Measurements from ENCODE around the gene CUX1. TPM values are rescaled to one million over a fixed set of nuclear protein-coding genes. Genes with fewer than 3 reads are reported as not detected.

CUX1 gene
- total and polyA plus RNA-seq, 10 of the 15 experiments (the other 5 are each of a cell fraction or from before 2014, with no cell fraction given) = 6.1 to 48.6 (median 25.9) TPM

DNA sequence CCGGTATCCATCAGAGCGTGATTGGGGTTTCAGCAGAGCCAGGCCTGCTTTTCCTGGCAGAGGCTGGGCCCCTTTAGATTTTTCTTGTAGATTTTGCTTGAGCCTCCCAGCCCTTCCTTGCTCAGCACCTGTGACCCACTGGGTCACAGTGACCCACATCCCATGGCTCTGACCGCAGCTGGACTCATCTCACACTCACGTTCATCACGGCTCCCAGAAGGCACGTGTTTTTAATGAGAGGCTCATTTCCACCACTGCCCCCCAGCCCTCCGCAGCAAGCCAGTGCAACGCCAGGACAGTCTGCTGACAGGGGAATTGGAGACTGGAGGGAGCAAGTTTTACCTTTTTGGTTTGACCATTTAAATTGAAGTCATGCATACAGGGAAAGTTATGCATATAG lies 155.7 kb downstream of the CUX1 start:
- WGBS (ENCODE audit: insufficient coverage, insufficient replicate concordance, low lambda C conversion rate, missing lambda C conversion rate) = 98% methylated on average over 8 of the region's 8 CpGs
- Histone ChIP-seq H3K4me3 (no peak overlapping the region), H3K4me1 (ENCODE audit: control insufficient read depth, insufficient read depth, low read length) (peaks cover 11% of the 10 kb centered on the region; the same call in 1 of the 2 replicates), H4K20me1 (ENCODE audit: control insufficient read depth, insufficient read depth) (no peaks in the 10 kb centered on the region), H3K4me2 (ENCODE audit: control insufficient read depth, insufficient read depth) (no peak overlapping the region), H3K9ac (ENCODE audit: control insufficient read depth, insufficient read depth, low read length) (no peak overlapping the region), H3K79me2 (ENCODE audit: control insufficient read depth, insufficient read depth, low read length) (no peaks in the 10 kb centered on the region; the same call in 1 of the 2 replicates), H3K27ac (ENCODE audit: control insufficient read depth, insufficient read depth) (no peak overlapping the region), H3K9me3 (replicated peaks; ENCODE audit: control insufficient read depth, insufficient read depth, low read length) (no peaks in the 10 kb centered on the region), H3K27me3 (replicated peaks in 1 of 2; ENCODE audit: control insufficient read depth in 2 of 2, insufficient read depth in 2 of 2, low read length in 1 of 2) (no peaks in the 10 kb centered on the region), H2AFZ (ENCODE audit: control insufficient read depth, low read depth, low read length) (no peak overlapping the region), H3K36me3 (ENCODE audit: control insufficient read depth in 2 of 2, insufficient read depth in 2 of 2, low read length in 1 of 2) (peaks cover 0 to 4% of the 10 kb centered on the region in 2 experiments; a peak in 2 of 4 replicates)
- DNase-seq (ENCODE audit: low read depth, low spot score) = no peak
- in situ Hi-C loops (cut with MboI) (no loop called here), intact Hi-C loops (cut with micrococcal nuclease; ENCODE audit: unreplicated experiment) (no loop called here)
- FAIRE-seq = no peak
- BruUV-seq (replicated peaks) = no TSS peak
- ATAC-seq = no peak
- ChIA-PET RAD21 (ENCODE audit: unreplicated experiment) (interaction anchor here (0.6 kb wide), 1 partner anchor 27 kb away, joined by 3 read pairs; no protein-coding TSS in a partner anchor), SMC1A (ENCODE audit: uncharacterized antibody, unreplicated experiment) (no interaction called here), CTCF (no interaction called here), POLR2A (no interaction called here)
- TF ChIP-seq IKZF2 (IDR thresholded peaks at IDR 0.05) = no peak
- TF ChIP-seq GABPA (IDR thresholded peaks at IDR 0.05; ENCODE audit: low read depth) = no peak
- TF ChIP-seq, protein P1, sequence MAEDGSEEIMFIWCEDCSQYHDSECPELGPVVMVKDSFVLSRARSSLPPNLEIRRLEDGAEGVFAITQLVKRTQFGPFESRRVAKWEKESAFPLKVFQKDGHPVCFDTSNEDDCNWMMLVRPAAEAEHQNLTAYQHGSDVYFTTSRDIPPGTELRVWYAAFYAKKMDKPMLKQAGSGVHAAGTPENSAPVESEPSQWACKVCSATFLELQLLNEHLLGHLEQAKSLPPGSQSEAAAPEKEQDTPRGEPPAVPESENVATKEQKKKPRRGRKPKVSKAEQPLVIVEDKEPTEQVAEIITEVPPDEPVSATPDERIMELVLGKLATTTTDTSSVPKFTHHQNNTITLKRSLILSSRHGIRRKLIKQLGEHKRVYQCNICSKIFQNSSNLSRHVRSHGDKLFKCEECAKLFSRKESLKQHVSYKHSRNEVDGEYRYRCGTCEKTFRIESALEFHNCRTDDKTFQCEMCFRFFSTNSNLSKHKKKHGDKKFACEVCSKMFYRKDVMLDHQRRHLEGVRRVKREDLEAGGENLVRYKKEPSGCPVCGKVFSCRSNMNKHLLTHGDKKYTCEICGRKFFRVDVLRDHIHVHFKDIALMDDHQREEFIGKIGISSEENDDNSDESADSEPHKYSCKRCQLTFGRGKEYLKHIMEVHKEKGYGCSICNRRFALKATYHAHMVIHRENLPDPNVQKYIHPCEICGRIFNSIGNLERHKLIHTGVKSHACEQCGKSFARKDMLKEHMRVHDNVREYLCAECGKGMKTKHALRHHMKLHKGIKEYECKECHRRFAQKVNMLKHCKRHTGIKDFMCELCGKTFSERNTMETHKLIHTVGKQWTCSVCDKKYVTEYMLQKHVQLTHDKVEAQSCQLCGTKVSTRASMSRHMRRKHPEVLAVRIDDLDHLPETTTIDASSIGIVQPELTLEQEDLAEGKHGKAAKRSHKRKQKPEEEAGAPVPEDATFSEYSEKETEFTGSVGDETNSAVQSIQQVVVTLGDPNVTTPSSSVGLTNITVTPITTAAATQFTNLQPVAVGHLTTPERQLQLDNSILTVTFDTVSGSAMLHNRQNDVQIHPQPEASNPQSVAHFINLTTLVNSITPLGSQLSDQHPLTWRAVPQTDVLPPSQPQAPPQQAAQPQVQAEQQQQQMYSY (CRISPR knock-in tag; IDR thresholded peaks at IDR 0.05) = no peak
- TF ChIP-seq, protein P2, sequence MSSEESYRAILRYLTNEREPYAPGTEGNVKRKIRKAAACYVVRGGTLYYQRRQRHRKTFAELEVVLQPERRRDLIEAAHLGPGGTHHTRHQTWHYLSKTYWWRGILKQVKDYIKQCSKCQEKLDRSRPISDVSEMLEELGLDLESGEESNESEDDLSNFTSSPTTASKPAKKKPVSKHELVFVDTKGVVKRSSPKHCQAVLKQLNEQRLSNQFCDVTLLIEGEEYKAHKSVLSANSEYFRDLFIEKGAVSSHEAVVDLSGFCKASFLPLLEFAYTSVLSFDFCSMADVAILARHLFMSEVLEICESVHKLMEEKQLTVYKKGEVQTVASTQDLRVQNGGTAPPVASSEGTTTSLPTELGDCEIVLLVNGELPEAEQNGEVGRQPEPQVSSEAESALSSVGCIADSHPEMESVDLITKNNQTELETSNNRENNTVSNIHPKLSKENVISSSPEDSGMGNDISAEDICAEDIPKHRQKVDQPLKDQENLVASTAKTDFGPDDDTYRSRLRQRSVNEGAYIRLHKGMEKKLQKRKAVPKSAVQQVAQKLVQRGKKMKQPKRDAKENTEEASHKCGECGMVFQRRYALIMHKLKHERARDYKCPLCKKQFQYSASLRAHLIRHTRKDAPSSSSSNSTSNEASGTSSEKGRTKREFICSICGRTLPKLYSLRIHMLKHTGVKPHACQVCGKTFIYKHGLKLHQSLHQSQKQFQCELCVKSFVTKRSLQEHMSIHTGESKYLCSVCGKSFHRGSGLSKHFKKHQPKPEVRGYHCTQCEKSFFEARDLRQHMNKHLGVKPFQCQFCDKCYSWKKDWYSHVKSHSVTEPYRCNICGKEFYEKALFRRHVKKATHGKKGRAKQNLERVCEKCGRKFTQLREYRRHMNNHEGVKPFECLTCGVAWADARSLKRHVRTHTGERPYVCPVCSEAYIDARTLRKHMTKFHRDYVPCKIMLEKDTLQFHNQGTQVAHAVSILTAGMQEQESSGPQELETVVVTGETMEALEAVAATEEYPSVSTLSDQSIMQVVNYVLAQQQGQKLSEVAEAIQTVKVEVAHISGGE (CRISPR knock-in tag; IDR thresholded peaks at IDR 0.05) = no peak
- no peak for TF ChIP-seq EGR1 (IDR thresholded peaks at IDR 0.05; ENCODE audit: borderline replicate concordance in 1 of 2, low read depth in 2 of 2, low read length in 2 of 2)
- TF ChIP-seq SMARCA5 (IDR thresholded peaks at IDR 0.05) = no peak
- TF ChIP-seq REST (IDR thresholded peaks at IDR 0.05; ENCODE audit: low read depth, low read length) = no peak
- no peak for TF ChIP-seq ZNF622 (IDR thresholded peaks at IDR 0.05)
- no peak for TF ChIP-seq MYC (IDR thresholded peaks at IDR 0.05; ENCODE audit: insufficient read depth, insufficient read length, insufficient replicate concordance, low read length, severe bottlenecking)
- TF ChIP-seq ATF7 (IDR thresholded peaks at IDR 0.05; ENCODE audit: low read depth) = no peak
- TF ChIP-seq ZNF207 (IDR thresholded peaks at IDR 0.05; ENCODE audit: borderline replicate concordance) = no peak
- TF ChIP-seq, protein P3, sequence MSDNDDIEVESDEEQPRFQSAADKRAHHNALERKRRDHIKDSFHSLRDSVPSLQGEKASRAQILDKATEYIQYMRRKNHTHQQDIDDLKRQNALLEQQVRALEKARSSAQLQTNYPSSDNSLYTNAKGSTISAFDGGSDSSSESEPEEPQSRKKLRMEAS (IDR thresholded peaks at IDR 0.05; ENCODE audit: low read depth, low read length) = no peak
- TF ChIP-seq SUPT20H (IDR thresholded peaks at IDR 0.05; ENCODE audit: borderline replicate concordance, control insufficient read depth, low read depth, low read length) = no peak
- no peak for TF ChIP-seq RCOR1 (conservative IDR thresholded peaks at IDR 0.05; ENCODE audit: low read depth, low read length)
